Globus pallidus (tissue), 1 donor: ENCODE data around the gene JPH3.

Source experiments
- DNase-seq: peaks from one replicate; pipeline ENCODE4 v3.0.0-alpha.2; 2015; ENCODE audit warnings: low spot score

The JPH3 gene

GRCh38 chr16:87626905-87627304 is 24.6 kb downstream of the JPH3 start:
- no peak for DNase-seq

DNA sequence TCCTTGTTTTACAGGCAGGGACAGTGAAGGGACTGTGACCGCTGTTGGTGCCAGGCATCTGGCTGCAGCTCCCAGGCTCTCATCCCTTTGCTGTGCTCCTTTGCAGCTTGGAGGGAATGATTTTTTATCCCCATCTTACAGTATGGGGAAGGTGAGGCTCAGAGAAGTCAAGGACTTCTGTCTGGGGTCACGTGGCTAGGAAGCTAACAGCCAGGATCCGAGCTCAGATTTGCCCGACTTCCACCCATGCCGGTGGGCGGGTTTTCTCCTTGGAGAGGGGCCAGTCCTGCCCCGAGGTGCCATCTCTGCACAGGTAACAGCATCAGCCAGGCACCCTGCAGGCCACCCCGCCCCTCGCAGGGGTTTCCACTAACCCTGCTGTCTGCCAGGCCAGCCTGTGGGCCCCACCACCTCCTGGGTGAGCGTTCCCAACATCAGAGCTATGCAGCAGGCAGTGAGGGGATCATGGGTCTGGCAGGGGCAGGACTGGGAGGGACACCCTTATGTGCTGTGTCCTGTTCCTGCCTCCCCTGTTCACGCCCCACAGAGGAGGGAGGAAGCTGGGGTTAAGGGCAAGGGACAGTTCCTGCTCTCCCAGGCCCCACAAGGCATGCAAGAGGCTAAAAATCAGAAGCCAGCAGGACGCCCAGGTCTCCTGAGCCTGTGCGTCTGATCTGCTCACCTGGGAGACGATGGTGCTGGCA is 25.4 kb downstream of the JPH3 start:
- DNase-seq = no peak

- no peak for DNase-seq
Observed at GRCh38 chr16:87628246-87628923, 26.1 kb downstream of the JPH3 start.

GRCh38 chr16:87628940-87629339 is 26.6 kb downstream of the JPH3 start:
- no peak for DNase-seq

DNA sequence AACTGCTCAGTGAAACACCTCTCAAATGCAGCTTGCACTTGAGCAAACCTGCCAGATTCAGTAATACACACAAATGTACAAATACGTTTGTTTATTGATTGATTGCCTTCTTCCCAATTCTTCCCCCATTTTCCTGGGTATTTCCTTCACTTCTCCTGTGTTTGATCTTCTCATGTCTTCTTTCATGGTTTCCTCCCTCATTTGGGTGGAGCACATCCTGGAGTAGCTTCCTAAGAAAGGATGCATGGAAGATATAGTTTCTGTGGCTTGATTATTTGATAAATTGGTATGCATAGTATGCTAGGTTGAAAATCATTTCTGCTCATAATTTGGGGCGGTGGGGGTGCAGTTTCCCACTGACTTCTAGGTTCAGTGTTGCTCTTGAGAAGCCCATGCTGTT is 28.8 kb downstream of the JPH3 start:
- DNase-seq = no peak

- DNase-seq = no peak
Observed at GRCh38 chr16:87634411-87634810, 32.1 kb downstream of the JPH3 start.

DNA sequence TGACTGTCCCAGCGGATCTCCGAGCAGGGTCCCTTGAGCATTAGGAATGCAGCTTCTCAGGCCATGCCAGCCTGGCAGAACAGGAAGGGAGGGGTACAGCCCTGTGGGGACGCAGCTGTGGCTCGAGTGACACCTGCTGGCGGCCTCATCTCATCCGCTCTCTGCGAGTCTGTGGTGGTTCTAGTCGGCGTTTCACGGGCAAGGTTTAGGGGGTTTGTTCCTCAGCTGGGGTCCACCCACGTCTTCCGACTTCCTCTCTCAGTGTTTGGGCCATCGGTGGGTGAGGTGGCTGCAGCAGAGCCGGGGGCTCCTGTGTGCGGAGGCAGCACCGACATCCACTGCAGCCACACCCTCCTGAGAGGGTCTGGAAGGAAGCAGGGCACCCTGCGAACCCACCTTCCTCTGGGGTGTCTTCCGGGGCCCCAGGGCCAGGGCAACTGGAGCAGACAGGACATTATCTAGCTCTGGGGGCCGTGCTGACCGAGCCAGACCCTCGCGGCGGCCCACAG is 33.3 kb downstream of the JPH3 start:
- DNase-seq = peak; percentile 26

GRCh38 chr16:87636050-87636684 is 33.9 kb downstream of the JPH3 start:
- DNase-seq = peak; percentile 70

DNA sequence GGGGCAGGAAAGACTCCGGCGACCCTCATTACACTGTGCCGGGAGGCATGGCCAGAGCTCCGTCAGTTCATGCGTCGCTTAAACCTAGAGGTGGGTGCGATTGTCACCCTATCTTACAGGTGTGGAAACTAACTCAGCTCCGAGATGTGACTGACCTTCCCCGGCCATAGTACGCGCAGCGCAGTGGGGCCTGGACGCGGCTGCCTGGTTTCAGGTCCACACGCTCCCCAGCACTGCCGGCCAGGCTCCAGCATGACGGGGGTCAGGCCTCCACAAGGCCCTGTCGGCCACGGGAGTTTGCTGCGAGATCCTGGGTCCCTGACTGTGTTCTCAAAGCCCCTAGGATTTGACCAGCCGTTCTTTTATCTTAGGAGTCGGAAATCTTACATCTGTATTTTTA is 34.4 kb downstream of the JPH3 start:
- no peak for DNase-seq

DNA sequence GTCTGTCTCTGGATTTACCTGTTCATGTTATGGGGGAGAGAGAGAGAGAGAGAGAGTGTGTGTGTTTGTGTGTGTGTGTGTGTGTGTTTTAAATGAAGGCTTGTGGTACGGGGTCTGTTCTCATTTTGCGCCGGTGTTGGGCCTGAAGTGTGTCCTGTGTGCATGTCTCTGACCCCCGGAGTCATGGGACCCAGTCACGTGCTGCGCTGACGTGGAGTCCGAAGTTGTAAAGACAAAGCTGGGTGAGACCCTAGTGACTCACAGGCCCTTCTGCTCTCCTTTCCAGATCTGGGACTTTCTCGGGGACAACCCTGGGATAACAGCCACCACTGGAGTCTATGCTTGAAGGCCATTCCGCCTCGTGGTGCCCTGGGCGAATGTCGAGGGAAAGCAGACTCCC is 35.0 kb downstream of the JPH3 start:
- DNase-seq = no peak

DNA sequence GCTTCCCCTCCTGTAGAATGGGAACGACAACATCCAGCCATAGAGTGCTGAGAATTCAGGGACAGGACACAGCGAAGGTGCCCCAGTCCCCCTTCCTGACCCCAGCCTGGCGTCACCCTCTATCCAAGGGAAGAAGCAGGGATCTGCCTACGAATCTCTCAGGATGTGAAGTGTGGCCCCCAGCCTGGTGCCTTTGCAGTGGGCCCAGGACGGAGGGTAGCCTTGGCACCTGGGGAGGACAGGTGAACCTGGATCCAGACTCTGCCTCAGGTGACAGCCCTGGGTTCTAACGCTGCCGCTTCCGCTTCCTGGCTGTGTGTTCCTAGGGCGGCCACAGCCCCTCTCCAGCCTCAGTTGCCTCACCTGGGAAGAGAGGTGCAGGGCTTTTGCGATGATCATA is 36.4 kb downstream of the JPH3 start:
- no peak for DNase-seq

GRCh38 chr16:87641721-87642120 is 39.4 kb downstream of the JPH3 start:
- DNase-seq = no peak

GRCh38 chr16:87642491-87642890 is 40.2 kb downstream of the JPH3 start:
- DNase-seq = no peak

GRCh38 chr16:87644186-87644585 is 41.9 kb downstream of the JPH3 start:
- DNase-seq = no peak

DNA sequence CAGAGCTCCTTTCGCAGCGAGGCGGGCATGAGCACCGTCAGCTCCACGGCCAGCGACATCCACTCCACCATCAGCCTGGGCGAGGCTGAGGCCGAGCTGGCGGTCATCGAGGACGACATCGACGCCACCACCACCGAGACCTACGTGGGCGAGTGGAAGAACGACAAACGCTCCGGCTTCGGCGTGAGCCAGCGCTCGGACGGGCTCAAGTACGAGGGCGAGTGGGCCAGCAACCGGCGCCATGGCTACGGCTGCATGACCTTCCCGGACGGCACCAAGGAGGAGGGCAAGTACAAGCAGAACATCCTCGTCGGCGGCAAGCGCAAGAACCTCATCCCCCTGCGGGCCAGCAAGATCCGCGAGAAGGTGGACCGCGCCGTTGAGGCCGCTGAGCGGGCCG is 42.3 kb downstream of the JPH3 start:
- DNase-seq = no peak

- DNase-seq = no peak
Observed at GRCh38 chr16:87645802-87646201, 43.5 kb downstream of the JPH3 start.

GRCh38 chr16:87647431-87648185 is 45.3 kb downstream of the JPH3 start:
- DNase-seq = no peak

GRCh38 chr16:87648236-87648635 is 45.9 kb downstream of the JPH3 start:
- DNase-seq = no peak

GRCh38 chr16:87648698-87649487 is 46.6 kb downstream of the JPH3 start:
- DNase-seq = no peak

DNA sequence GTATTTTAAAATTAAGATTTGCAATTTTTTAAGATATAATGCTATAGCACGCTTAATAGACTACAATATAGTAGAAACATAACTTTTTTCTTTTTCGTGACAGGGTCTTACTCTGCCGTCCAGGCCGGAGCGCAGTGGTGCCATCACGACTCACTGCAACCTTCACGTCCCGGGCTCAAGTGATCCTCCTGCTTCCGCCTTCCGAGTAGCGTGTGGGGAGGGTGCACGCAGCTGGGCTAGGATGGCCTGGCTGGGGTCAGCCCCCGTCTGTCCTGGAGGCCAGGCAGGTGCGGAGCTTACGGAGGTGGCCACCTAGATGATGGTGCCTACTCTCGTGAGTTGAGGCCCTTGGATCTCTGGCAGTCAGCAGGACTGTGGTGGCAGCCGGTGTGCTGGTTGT is 50.1 kb downstream of the JPH3 start:
- DNase-seq = no peak

DNA sequence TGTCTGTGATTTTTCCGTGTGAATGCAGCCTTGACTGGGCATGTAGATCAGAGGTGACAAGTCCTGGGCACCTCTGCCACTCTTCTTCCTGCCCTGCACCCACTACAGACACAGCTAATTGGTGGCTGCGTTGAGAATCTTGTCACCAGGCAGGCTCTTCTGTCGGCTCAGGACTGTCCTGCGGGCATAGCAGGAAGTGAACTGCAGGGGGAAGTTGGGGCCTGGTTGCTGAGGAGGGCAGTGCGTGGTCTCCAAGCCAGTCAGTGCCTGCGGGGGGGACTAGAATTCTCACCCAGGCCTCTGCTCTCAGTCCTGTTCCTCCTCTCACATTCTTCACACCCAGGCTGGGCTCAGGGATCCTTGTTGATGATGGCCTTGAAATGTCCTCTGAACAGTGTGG is 50.5 kb downstream of the JPH3 start:
- no peak for DNase-seq

DNA sequence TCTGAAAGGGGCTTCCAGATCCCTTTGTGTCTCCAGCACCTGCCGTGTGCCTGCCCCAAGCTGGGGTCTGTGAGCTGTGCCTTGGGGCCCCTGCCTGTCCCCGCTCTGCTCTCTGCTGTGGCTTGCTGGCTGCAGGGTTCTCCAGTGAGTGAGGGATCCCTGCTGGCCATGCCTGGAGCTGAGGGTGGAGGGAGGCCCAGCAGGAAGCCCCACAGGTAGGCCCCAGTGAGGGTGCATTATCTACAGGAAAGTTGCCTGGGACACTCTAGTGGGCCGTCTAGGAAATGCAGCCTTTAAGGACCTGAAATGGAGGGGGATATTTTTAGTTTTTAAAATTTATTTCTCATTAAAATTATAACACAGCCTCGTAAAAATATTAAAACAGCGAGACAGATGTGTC is 50.9 kb downstream of the JPH3 start:
- no peak for DNase-seq
